Stimulated activated CD8-positive, alpha-beta memory T cell treated with anti-CD3 and anti-CD28 coated beads, Interleukin-4, amount 100 ng/mL, for 1 hour (primary cell): ENCODE data around the gene OAF.
"Not testable (repeated sequence)": the region's sequence is repeated elsewhere in the genome, so short reads cannot be mapped to it uniquely, and the experiment has no call there.

Experiments
- DNase-seq, 2 donors: peaks; one replicate each; pipeline ENCODE4 v3.0.0-alpha.2; 2020; ENCODE audit warnings: low read depth in 2 of 2, low spot score in 1 of 2

Gene OAF

DNA sequence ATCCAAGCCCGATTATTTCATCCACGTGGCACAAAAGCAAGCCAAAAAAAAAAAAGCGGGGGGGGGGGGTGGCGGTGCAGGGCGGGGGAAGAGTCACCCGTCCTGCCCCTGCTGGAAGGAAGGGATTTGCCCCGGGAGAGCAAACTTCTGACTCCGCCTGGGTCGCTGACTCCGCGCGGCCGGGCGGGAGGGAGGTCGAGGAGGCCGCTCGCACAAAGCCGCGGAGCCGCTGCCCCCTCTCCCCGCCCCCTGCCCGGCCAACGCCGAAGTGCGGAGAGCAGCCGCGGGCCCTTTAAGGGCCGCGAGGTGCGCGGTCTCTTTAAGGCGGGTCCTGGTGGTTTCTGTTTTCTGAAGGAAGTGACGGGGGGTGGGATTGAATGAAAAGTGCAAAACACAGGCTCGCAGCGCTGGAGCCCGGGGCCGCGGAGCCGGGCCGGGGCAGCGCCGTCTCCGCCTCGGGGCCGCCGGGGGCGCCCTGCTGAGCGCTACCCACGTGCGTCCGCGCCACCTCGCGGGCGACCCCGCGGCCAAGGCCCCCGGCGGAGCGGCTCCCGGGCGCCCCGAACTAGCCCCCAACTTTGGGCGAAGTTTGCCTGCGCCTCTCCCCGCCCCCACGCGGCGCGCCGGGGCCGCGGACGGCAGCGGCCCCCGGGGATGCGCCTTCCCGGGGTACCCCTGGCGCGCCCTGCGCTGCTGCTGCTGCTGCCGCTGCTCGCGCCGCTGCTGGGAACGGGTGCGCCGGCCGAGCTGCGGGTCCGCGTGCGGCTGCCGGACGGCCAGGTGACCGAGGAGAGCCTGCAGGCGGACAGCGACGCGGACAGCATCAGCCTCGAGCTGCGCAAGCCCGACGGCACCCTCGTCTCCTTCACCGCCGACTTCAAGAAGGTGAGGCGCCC, at the start of gene OAF:
Gene OAF (plus strand): TSS at position 407 of the 896 bp plus-strand sequence. CDS start 248 bp downstream, at position 655.
- peak; percentile 8 to 22 for DNase-seq

DNA sequence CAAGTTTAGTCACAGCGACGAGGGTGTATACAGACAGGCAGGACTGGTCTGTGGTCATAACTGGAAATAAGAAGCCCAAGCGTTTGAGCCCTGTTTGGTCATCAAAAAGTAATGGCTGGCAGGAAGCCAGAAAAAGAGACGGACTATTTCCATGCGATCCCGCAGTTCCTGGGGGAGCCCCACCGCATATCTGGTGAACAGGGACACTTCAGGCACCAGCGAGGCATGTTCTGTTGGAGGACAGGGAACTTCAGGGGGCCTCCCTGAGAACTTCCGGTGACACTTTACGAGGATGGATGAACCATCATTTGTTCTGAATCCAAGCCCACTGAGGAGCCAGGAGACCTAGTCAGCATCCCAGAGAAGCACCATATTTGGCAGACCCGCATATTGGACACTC, 43.2 kb upstream of the OAF start:
- DNase-seq = no peak

DNA sequence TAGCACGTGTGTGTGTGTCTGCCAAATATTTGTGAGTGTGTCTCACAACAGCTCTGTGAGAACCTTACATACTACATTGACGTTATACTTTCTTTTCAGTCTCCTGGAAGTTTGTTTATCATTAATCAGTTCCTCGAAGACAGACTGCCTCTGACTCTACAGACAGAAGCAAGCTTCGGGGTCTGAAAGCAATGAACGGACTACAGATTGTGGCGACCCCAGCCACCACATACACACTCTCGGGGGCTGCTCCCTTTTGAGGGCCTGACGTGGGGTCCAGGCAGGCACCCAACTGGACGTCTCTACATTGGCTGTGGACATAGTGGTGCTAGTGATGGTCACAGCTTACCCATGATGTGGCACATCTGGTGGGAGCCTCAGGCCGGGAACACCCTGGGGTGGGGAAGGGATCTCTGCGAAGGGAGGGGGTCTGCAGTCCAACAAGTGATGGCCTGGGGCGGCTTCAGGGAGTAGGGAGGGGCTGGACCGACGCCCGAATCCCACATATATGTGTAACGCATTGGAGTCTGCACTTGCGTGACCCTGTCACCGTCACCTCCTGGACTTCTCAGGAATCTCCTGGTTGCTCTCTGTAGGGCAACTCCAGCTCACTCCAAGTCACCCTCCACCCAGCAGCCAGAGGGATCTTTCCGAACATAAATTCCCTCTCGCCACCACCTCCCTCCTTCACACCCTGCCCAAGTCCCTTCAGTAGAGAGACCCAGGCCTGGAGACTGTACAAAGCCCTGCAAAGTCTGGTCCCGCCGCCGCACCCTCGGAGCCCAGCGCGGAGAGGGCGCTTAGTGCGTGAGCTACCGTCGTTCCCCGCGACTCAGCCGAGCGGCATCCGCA, 42.5 kb upstream of the OAF start:
- DNase-seq = no peak

DNA sequence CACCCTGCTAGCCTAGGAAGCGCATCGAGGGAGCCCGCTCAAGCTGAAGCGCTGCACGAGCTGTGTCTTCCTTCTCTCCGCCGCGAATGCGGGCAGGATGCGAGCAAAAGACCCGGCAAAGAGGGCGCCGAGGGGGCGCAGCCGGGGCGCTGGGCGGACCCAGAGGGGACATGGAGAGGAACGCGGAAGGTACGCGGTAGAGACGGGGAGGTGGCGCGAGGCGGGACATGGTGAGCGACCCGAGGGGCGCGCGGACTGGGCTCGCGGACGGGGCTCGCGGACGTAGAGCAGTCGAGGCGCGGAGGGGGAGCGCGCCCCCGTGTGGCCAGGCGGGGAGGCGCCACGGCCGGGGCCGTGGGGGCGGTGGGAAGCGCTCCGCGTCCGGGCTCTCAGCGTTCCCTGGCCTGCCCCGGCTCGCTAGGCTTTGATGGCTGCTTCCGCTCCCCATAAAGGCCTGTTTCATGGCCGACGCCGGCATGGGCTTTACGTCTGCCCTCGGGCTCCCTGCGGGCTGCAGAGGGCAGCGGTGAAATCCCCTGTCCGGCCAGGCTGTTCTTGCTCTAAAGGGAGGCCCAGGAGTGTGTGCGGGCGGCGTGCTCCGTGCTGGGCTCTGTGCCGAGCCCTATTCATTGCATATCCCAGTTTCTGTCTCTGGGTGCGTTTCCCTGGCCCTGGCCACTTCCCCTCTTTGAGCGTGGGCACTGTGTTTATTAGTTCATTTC, 41.7 kb upstream of the OAF start:
- peak; percentile 8 to 17 for DNase-seq

DNA sequence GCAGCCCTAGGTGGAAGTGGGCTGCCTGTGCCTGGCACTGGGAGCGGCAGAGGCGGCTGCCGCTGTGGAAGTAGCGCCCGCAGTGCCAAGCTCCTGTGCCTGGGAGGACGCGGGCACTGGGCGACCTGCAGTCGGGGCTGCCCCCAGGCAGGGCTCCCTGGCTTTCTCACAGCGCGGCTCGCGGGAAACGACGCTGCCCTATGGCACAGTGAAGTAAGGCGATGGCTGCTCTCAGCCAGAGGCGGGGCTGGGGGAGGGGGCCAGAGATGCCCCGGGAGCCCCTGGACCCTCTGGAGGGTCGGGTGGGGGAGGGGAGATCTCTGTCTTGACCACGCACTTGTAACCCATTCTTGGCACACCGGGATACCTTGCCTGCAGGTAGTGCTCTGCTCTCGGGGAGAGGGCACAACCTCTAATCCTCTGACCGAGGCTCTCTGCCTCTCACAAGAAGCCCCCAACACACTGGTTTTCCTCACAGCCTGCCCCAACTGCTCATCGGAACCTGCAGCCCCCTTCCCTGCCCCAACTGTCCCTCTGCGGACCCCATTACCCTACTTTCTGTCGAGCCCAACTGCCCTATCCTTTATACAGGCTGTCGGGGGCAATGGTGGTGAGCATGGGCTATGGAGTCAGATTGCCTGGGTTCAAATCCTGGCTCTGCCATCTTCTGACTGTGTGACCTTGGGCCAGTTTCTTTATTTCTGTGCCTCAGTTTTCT, 40.7 kb upstream of the OAF start:
- DNase-seq = no peak

DNA sequence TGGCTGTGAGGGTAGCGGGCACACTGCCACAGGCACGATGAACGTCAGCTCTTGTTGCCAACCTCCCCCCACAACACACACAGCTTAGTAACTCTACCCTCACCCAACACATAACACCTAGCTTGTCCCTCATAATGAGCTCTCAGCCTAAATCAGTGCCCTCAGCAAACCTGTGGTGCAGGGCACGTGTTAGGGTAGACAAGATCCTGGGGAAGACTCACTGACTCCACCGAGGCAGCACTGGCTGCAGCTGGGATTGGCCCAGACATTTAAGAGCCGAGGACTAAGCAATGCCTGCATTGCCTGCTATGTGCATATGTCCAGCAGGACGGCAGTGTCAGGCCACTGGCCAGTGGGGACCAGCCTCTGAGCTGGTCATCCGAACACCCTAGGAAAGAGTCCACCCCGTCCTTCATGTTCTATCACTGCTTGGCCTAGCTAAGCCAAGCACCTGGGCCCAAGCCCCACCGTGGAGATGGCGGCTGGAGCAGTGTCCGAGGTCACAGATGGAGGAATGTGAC, 40.0 kb upstream of the OAF start:
- DNase-seq = no peak

DNA sequence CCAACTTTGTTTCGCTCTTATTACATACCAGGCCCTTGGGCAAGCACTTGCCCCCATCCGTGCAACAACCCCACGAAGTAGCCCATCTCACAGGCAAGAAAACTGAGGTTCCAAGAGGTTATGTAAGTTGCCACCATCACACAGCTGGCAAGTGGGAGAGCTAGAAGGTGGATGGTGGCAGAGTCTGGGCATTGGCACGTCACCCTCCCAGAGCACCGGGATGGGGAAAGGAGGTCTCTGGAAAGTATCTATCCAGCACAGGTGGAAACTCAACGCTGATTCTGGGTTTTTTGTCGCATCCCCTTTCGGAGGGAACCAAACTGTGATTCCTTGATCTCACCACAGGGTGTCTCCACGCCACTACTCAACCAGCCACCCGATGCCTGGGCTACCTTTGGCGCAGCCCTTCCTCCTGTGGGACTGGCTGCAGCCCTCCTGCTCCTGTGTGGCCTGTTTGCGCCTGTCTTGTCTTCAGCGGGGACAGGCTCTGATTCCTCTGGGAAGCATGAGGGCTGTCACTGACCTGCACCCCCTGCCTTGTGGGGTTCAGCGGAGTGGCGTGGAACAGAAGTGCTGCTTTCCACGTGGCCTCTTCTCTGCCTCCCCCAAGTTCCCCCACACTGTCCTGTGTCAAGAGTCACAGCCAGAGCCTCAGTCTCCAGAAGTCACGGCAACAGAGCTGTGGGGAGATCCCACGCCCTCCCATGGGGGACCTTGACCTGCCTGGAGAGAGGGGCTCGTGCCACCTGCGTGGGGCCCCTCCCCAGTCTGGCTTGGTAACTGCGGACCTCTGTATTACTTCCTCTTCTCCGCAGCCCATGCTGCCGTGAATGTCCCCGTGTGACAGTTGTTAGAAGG, 38.5 kb upstream of the OAF start:
- DNase-seq = no peak

DNA sequence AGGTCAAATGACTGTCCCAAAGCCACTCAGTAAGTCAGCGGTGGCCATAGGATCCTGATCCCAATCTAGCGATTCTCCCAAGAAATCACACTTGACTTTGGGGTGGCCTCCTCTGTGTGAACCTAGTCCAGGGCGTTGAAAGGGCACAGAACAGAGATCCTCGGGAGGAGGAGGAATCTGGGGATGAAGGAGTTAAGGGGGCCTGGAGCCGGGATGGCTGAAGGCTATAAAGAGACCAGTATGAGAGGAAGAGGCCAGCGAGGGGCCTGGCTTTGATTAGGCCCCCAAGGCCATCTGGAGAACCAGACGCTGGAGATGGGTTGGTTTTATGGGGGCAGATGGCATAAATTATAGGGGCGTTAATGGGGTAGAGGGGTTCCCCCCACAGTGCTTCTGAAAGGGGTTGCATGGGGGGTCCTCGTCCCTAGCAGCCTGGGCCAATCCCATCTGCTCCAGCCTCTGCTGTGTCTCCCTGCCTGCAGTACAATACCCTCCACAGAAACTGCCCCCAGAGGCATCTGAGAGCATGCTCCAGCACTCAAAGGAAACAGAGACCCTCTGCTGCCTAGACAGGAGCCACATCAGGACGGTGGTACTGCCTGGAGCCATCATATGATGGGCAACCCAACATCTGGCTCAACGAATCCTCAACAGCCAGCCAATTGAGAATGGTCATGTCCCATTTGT, 37.7 kb upstream of the OAF start:
- DNase-seq = no peak

DNA sequence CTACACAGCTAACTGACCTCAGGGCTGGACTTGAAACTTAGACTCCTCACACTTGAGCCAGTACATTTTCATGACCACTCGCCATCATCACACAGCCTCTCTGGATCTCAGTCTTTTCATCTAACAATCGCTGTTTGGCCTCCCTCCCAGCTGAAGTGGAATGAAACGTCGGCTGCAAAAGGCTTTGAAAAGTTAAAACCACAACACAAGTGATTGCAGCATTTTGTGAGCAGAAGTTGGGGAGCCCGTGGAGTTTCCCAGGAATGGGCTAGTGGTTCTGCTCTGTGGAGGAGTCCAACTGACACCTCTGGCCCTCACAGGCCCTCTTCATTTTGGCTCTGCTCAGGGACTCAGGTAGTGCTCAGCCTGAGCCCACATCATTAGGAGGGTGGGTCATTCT, 37.0 kb upstream of the OAF start:
- DNase-seq = no peak

DNA sequence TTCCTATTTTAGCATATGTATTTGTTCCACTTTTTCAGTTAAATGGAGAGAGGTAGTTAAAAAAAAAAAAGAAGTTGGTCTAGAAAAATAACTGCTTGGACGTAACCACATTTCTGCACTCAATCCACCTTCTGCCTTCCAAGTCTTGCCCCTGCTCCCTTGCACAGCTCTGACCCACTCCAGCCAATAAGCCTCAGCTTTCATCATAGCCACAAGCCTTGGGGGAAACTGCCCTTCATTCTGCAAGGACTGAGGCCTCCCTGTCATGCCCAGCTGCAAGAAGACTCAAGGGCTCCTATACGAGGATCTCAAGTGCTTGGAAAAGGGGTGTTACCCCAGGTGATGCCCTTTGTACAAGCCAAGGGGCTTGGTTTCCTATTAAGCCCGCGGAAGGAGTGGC, 36.0 kb upstream of the OAF start:
- no peak for DNase-seq

DNA sequence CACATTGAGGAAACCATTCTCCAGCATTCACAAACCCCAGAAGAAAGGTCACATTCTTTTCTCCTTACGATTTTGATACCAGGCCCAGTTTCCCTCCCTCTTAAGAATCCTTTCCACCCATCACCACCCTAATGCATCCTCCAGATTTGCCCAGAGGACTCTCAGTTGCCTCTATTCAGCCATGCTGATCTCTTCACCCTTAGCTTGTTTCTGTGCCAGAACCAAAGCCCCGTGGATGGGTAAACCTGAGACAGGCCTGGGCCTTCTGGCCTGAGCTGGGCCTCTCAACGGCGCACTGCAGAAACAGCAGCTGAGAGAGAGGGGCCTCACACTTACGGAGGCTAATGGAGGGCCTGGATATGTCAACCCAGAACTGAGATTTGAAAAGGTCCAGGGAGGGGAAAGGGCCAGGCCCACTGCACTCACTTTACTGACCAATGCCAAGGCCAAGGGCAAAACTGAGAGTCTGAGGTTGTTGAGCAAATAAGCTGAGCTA, 32.2 kb upstream of the OAF start:
- DNase-seq = no peak

DNA sequence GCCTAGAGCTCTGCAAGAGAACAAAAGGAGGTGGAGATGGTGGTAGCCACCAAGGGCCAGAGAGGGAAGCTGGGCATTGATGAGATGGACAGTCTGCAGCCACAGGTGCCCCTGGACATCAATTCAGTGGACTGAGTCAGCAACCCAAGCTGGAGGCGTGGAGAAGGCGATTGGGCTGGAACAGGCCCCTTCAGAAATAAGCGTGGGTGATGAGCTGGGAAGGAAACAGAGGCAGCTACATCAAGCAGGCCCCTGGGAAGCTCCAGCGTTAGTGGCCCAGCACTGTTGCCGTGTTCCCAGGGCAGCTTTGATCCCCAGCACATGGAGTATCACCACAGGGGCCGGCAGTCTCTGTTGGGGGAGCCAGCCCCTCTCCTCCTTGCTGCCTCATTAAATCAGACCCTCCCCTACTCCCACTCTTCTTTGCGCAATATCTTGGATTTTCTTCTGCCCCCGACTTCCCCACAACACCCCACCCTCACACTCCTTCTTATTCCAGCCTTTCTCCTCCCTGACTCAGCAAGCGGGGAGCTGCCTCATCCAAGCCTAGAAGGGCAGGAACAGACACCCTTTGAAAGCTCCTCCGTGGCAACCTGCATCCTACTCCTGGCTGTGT, 31.7 kb upstream of the OAF start:
- DNase-seq = no peak

DNA sequence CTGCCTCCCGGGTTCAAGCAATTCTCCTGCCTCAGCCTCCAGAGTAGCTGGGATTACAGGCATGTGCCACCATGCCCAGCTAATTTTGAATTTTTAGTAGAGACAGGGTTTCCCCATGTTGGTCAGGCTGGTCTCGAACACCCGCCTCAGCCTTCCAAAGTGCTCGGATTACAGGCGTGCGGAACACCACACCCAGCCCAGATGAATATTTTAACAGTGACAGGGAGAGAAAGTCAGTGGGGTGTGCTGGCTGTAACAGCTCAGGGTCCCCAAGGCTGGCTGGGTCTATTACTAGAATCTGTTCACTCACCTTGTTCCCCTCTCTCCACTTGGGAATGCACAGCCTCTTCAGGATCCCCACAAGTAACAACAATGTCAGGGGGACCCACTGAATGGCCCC, 30.8 kb upstream of the OAF start:
- not testable (repeated sequence) for DNase-seq

DNA sequence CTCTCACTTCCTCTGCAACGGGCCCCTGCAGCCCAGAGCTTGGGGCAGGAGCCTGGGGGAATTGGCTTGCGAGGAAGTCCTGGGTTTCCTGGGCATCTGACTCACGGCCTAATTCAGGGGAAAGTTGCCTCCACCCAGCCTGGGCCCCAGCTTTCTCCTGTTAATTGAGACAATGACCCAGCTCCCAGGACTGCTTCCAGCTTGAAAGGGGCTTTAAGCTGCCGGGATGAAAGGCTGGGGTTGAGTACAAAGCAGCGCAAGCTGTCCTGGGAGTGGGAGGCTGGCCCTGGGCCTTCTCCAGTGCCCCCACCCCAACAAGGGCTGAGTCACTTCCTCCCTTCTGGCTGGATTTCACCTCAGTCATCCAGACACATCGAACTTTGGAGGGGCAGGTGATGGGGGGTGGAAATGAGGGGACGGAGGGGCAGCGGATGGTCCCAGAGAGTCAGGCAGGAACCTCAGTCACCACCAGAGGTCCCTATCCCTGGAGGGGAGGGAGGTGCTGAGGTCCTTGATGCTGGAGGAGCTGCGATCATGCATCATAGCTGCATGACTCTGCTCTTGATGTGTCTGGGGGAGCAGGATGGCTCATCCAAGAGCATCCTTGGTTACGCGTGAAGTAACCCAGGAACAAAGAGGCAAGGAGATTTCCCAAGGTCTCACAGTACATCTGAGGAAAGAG, 30.1 kb upstream of the OAF start:
- no peak for DNase-seq

DNA sequence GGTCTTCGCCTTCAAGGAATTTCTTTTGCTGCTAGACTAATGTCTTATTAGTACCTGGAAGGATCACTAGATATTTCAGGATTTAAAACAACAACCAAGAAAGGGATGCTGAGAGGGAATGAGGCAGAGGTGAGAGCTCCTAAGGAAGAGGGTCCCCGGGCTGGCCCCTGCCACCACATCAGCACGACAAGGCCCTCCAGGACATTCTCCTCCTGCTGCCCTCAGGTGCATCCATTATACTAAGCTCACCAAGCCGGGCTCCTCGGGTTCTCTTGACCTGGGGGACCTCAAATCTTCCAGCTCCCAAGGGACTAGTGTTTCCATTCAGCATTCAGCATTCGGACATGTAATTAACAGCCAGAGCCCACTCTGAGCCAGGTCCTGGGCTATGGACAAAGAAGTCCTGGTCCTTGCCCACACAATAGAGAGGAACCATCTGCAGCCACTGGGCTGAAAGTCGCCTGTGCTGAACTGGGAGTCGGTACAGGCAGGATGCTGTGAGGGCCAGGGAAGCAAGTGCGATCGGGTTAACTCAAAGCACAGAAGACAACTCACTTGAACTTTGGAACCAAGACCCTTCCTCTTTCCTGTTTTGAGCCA, 29.4 kb upstream of the OAF start:
- no peak for DNase-seq

DNA sequence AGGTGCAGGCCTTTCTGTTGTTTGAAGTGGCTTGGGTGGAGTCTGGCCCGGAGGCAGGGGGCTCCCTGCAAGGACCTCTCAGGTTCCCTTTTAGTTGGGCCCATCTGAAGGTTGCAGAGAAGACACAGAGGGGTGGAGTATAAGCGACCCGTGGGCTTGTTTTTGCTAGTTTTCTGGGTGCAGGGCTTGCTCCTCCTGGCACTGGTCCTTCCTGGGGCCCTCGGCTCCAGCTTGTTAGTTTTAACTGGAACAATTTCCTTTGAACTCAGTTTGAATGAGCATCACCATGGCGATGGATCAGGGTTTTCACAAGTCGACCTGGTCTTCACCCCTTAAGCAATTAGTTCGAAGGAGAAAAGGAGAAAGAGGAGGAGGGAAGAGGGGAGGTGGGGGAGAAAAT, 28.5 kb upstream of the OAF start:
- DNase-seq = no peak

DNA sequence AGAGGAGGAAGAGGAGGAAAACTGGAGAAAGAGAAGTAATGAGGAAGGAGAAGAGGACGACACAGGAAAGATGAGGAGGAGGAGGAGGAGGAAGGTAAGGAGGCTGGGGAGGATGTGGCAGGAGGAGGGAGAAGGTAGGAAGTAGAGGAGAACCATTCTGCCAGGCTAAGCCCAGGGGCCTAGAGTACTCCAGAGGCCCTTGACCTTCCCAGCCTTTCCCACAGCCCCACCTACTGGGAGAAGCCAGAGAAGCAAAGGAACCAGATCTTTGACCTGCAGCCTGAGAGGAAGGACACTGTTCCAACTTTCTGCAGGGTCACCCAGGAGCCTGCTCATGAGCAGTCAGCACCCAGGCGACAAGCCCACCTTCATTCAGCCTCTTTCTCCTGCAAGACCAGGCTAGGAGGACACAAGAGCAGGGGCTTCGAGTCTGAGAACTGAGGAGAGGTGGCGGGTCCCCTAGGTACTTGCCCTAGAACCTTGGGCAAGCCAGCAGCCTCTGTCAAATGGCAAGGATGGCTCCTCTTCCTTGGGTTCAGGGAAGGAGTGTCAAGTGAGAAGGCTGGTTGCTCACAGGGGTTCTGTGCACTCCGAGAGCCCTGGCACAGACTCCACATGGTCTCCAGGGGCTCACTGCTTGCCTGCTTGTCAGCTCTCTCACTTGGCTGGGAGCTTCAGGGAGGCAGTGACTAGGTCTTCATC, 27.9 kb upstream of the OAF start:
- no peak for DNase-seq
